ENCODE results near the gene WDR12. TPM values are rescaled to one million over a fixed set of nuclear protein-coding genes. Genes with fewer than 3 reads are reported as not detected.
"Not testable (repeated sequence)": the region's sequence is repeated elsewhere in the genome, so short reads cannot be mapped to it uniquely, and the experiment has no call there.

Gene WDR12
- total RNA-seq, 2 experiments from 2014 or later: 35.1 to 42.3 TPM

- Mint-ChIP-seq H3K4me1 (peaks cover 25% of the 10 kb centered on the region), H3K27ac (peak overlapping the region; percentile 96), H3K4me3 (peak overlapping the region; percentile 93)
- not testable (repeated sequence) for H3K36me3 Mint-ChIP-seq, H3K27me3 Mint-ChIP-seq, H3K9me3 Mint-ChIP-seq
- ATAC-seq (ENCODE audit: low read depth) (peak; percentile 55), DNase-seq (peak; percentile 68)
- POLR2A ChIA-PET: interaction anchor here (1.3 to 2.1 kb wide), 2 partner anchors 277 to 326 kb away, joined by 5 to 15 read pairs; partner anchors contain the start of gene CYP20A1
Measured at GRCh38 chr2:202912342-202913201, 1.1 kb upstream of the WDR12 start.

DNA sequence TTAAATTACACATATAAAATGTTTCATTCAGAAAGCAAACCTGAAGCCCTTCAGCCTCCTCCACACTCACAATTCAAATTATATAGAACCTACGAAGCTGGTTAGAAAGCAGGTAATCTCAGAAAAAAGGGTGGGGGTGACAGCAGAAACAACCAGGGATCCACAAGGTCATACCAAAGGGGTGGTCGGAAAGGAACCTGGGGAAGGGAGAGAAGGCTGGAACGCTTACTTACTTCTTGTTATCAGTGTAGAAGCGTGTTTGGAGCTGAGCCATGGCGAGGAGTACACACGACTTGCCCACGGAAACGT lies 316 bp downstream of the WDR12 start:
- DNase-seq: no peak
- peak overlapping the region; percentile 96 for H3K27ac Mint-ChIP-seq
- no peaks in the 10 kb centered on the region for H3K27me3 Mint-ChIP-seq
- peaks cover 5% of the 10 kb centered on the region for H3K36me3 Mint-ChIP-seq
- peaks cover 25% of the 10 kb centered on the region for H3K4me1 Mint-ChIP-seq
- POLR2A ChIA-PET: interaction anchor here (0.7 to 2.1 kb wide), 5 partner anchors 9 to 644 kb away, joined by 3 to 15 read pairs (median 5); partner anchors contain the start of genes CYP20A1 and NBEAL1
- peak overlapping the region; percentile 93 for H3K4me3 Mint-ChIP-seq
- ATAC-seq (ENCODE audit: low read depth): no peak
- H3K9me3 Mint-ChIP-seq: no peaks in the 10 kb centered on the region

- Mint-ChIP-seq H3K9me3 (no peaks in the 10 kb centered on the region), H3K27ac (no peak overlapping the region), H3K4me3 (peak overlapping the region; percentile 93), H3K4me1 (peaks cover 25% of the 10 kb centered on the region), H3K36me3 (peaks cover 6% of the 10 kb centered on the region), H3K27me3 (no peaks in the 10 kb centered on the region)
- DNase-seq: no peak
- no peak for ATAC-seq (ENCODE audit: low read depth)
- POLR2A ChIA-PET: interaction anchor here (1.3 to 2.1 kb wide), 3 partner anchors 9 to 328 kb away, joined by 3 to 15 read pairs (median 8); partner anchors contain the start of genes CYP20A1 and NBEAL1
Measured at GRCh38 chr2:202910698-202911097, 775 bp downstream of the WDR12 start.

GRCh38 chr2:202910250-202910649 lies 1.2 kb downstream of the WDR12 start:
- not testable (repeated sequence) for H3K9me3 Mint-ChIP-seq; DNase-seq; H3K27ac Mint-ChIP-seq; ATAC-seq (ENCODE audit: low read depth); H3K27me3 Mint-ChIP-seq
- Mint-ChIP-seq H3K4me3 (peak overlapping the region; percentile 93), H3K4me1 (peaks cover 25% of the 10 kb centered on the region), H3K36me3 (peaks cover 11% of the 10 kb centered on the region)
- POLR2A ChIA-PET: interaction anchor here (2.1 kb wide), 1 partner anchor 328 kb away, joined by 15 read pairs; the partner anchor contains the start of gene CYP20A1

DNA sequence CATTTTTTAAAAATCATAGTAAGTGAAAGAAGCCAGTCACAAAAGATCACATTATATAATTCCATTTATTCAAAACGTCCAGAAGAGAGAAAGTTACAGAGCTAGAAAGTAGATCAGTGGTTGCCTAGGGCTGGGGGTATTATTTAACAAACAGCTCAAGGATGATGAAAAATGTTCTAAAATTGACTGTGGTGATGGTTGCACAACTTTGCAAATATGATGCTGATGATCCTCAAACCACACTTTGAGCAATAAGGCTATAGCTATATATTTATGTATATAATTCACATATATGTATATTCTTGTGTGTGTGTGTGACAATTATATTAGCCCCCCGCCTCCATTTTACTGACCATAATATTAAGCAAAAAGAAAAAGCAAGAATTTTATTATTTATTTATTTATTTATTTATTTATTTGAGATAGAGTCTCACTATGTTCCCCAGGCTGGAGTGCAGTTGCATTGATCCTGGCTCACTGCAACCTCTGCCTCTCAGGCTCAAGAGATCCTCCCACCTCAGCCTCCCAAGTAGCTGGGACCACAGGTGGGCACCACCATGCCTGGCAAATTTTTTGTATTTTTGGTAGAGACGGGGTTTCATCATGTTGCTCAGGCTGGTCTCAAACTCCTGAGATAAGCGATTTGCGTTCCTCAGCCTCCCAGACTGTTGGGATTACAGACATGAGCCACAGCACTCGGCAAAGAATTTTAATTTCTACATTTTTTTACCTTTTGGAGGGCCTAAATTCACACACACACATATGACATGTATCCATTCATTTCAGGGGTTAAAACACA lies 1.9 kb downstream of the WDR12 start:
- peak overlapping the region; percentile 93 for H3K4me3 Mint-ChIP-seq

GRCh38 chr2:202908186-202908585 lies 3.3 kb downstream of the WDR12 start:
- peaks cover 26% of the 10 kb centered on the region for H3K36me3 Mint-ChIP-seq
- ATAC-seq (ENCODE audit: low read depth): no peak
- DNase-seq: no peak
- no peak overlapping the region for H3K4me3 Mint-ChIP-seq
- H3K9me3 Mint-ChIP-seq: peaks cover 3% of the 10 kb centered on the region
- H3K27me3 Mint-ChIP-seq: no peaks in the 10 kb centered on the region
- H3K4me1 Mint-ChIP-seq: peaks cover 28% of the 10 kb centered on the region
- POLR2A ChIA-PET: interaction anchor here (0.7 kb wide), 1 partner anchor 121 kb away, joined by 3 read pairs; no protein-coding TSS in a partner anchor
- H3K27ac Mint-ChIP-seq: no peak overlapping the region

More for the DNA sequence above, 1.9 kb downstream of the WDR12 start:
- Mint-ChIP-seq H3K9me3 (peaks cover 1% of the 10 kb centered on the region), H3K27ac (no peak overlapping the region), H3K27me3 (no peaks in the 10 kb centered on the region), H3K4me1 (peaks cover 27% of the 10 kb centered on the region), H3K36me3 (peaks cover 16% of the 10 kb centered on the region)
- ATAC-seq (ENCODE audit: low read depth) (no peak), DNase-seq (no peak)
- POLR2A ChIA-PET: no interaction called here

GRCh38 chr2:202905507-202905906 lies 6.0 kb downstream of the WDR12 start:
- H3K4me3 Mint-ChIP-seq; ATAC-seq (ENCODE audit: low read depth); H3K27me3 Mint-ChIP-seq; POLR2A ChIA-PET; H3K27ac Mint-ChIP-seq; H3K9me3 Mint-ChIP-seq; DNase-seq: not testable (repeated sequence)
- peaks cover 24% of the 10 kb centered on the region for H3K4me1 Mint-ChIP-seq
- peaks cover 28% of the 10 kb centered on the region for H3K36me3 Mint-ChIP-seq

DNA sequence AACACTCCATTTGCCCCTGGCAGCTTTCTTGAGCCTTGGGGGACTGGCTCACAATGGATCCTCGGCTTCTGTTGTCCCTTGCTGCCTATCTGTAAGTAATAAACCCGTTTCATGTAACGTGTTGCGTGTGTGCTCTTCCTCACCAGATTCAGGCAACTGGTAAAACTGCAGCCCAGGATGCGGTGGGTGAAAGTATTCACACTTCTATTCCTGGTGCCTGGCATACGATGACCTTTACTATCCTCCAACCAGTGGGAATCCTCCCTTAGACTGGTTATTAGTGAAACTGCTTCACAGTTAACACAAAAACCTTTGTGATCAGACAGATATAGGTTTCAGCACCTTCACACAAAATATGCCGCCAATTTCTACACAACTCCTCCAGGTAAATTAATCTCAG lies 26.3 kb downstream of the WDR12 start:
- no peak for ATAC-seq (ENCODE audit: low read depth)
- H3K9me3 Mint-ChIP-seq: no peaks in the 10 kb centered on the region
- H3K36me3 Mint-ChIP-seq: peaks cover 15% of the 10 kb centered on the region
- H3K4me1 Mint-ChIP-seq: peaks cover 1% of the 10 kb centered on the region
- no peak overlapping the region for H3K27ac Mint-ChIP-seq
- DNase-seq: no peak
- no peak overlapping the region for H3K4me3 Mint-ChIP-seq
- H3K27me3 Mint-ChIP-seq: no peaks in the 10 kb centered on the region
- POLR2A ChIA-PET: no interaction called here

DNA sequence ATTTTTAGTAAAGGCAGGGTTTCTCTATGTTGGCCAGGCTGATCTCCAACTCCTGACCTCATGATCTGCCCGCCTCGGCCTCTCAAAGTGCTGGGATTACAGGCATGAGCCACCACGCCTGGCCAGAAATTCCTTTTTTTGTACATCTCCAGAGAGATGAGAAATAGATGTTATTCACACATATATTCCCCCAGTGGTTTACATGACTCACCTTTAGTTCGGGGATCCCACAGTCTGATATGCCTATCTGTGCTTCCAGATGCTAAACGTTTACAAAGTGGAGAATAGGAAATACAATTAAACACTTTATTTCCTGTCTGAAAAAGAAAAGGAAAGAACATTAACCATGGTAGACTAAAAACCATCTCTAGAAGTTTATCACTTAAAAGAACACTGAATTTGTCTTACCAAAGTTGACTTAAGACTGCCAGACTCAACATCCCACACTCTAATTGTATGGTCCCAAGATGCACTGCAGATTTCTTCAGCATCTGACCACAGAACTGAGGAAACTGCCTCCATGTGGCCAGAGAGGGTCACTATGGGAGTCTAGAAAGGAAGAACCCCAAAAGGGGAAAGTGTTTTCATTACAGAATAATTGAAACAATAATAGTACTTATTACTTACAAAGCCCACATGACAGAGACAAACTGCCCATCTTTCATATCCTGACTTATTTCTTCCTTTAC lies 27.3 kb downstream of the WDR12 start:
- Mint-ChIP-seq H3K4me1 (peaks cover 1% of the 10 kb centered on the region), H3K4me3 (no peak overlapping the region), H3K27me3 (no peaks in the 10 kb centered on the region), H3K27ac (no peak overlapping the region), H3K36me3 (peaks cover 15% of the 10 kb centered on the region), H3K9me3 (no peaks in the 10 kb centered on the region)
- ATAC-seq (ENCODE audit: low read depth) (no peak), DNase-seq (no peak)
- POLR2A ChIA-PET: no interaction called here

- ATAC-seq (ENCODE audit: low read depth): no peak
- no peak overlapping the region for H3K27ac Mint-ChIP-seq
- H3K36me3 Mint-ChIP-seq: peaks cover 15% of the 10 kb centered on the region
Measured at GRCh38 chr2:202881570-202881969, 29.9 kb downstream of the WDR12 start.

DNA sequence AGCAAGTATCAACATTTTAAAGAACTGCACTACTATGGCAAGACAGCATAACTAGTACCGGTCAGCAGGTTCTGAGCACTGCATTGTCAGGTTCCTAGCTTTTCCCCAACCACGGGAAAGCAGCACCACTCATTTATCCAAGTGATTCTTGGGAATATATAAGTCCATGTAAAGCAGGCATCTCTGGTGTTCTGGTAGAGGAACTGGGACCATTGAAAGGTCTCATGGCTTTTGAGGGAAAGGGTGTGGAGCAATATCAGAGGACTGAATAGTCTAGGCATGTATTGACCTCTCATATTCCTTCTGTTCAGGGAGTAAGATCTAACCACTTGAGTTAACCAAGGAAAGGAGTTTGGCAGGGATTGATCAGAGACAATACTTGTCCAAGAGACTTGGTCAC lies 33.8 kb downstream of the WDR12 start:
- Mint-ChIP-seq H3K36me3 (peaks cover 8% of the 10 kb centered on the region), H3K4me1 (no peaks in the 10 kb centered on the region), H3K4me3 (no peak overlapping the region), H3K27me3 (peaks cover 4% of the 10 kb centered on the region), H3K27ac (no peak overlapping the region), H3K9me3 (no peaks in the 10 kb centered on the region)
- ATAC-seq (ENCODE audit: low read depth): no peak
- no peak for DNase-seq
- POLR2A ChIA-PET: no interaction called here

More at GRCh38 chr2:202881570-202881969, 29.9 kb downstream of the WDR12 start:
- peaks cover 1% of the 10 kb centered on the region for H3K4me1 Mint-ChIP-seq
- H3K27me3 Mint-ChIP-seq: no peaks in the 10 kb centered on the region
- POLR2A ChIA-PET: no interaction called here
- DNase-seq: no peak
- H3K4me3 Mint-ChIP-seq: no peak overlapping the region
- H3K9me3 Mint-ChIP-seq: no peaks in the 10 kb centered on the region

GRCh38 chr2:202871300-202872141 lies 40.0 kb downstream of the WDR12 start, which contains the start of gene ICA1L:
TSS of gene ICA1L (minus strand) at chr2:202871766. CDS start at chr2:202829009, 42,757 bp downstream.
- Mint-ChIP-seq H3K4me1 (peaks cover 11% of the 10 kb centered on the region), H3K9me3 (no peaks in the 10 kb centered on the region), H3K27me3 (peaks cover 4% of the 10 kb centered on the region), H3K27ac (peak within 1 kb of the TSS; percentile 76), H3K4me3 (peak within 1 kb of the TSS; percentile 90), H3K36me3 (no peaks in the 10 kb centered on the region)
- peak; percentile 59 for ATAC-seq (ENCODE audit: low read depth)
- peak; percentile 78 for DNase-seq
- POLR2A ChIA-PET: interaction anchor here (0.5 to 2.3 kb wide), 5 partner anchors 20 to 283 kb away, joined by 3 to 18 read pairs (median 6); partner anchors contain the start of gene FAM117B

Data from activated naive CD8-positive, alpha-beta T cell treated with anti-CD3 and anti-CD28 coated beads, Interleukin-2, amount 10 ng/mL, durations not matched to agents 7 days and 5 days (primary cell).